Esophagus muscularis mucosa (tissue), 4 donors: ENCODE measurements around the gene CD40. TPM values are rescaled to one million over a fixed set of nuclear protein-coding genes. Genes with fewer than 3 reads are reported as not detected.

Experiments
- DNase-seq: peaks from one replicate; pipeline ENCODE4 v3.0.0-alpha.2; 2017; ENCODE audit errors: extremely low spot score
- H3K27ac ChIP-seq, 4 donors: fragments of 200-600 bp; sonication (generic); replicated peaks in 1 of 4; 1 replicate in 3 of 4; 2 replicates in 1 of 4; pipeline ENCODE4 v1.5.1; 2016 to 2019; ENCODE audit warnings: mild to moderate bottlenecking in 1 of 4
- H3K27me3 ChIP-seq, 4 donors: fragments of 200-600 bp; sonication (generic); one replicate each; pipeline versions ENCODE4 v1.5.1 to v1.6.0; 2016 to 2019
- H3K36me3 ChIP-seq, 4 donors: fragments of 200-600 bp; sonication (generic); one replicate each; pipeline ENCODE4 v1.5.1; 2016 to 2019
- H3K4me1 ChIP-seq, 4 donors: fragments of 200-600 bp; sonication (generic); one replicate each; pipeline ENCODE4 v1.5.1; 2016 to 2019
- H3K4me3 ChIP-seq, 4 donors: fragments of 200-600 bp; sonication (generic); 1 replicate in 2 of 4; 2 replicates in 2 of 4; pipeline ENCODE4 v1.5.1; 2016 to 2019; ENCODE audit warnings: mild to moderate bottlenecking in 4 of 4, moderate library complexity in 1 of 4
- H3K9me3 ChIP-seq, 4 donors: fragments of 200-600 bp; sonication (generic); 1 replicate in 3 of 4; 2 replicates in 1 of 4; pipeline ENCODE4 v1.5.1; 2016 to 2019
- EP300 ChIP-seq: sonication (generic); formaldehyde crosslinking; IDR thresholded peaks from one replicate; pipeline ENCODE4 v1.6.1; 2017; ENCODE audit warnings: antibody characterized with exemption
- POLR2A ChIP-seq: fragments of 450-650 bp; IDR thresholded peaks from one replicate; pipeline ENCODE4 v1.6.1; 2017; ENCODE audit warnings: antibody characterized with exemption, moderate library complexity, mild to moderate bottlenecking, low read depth
- POLR2AphosphoS5 ChIP-seq, 2 donors: sonication (generic); formaldehyde crosslinking; IDR thresholded peaks; one replicate each; pipeline ENCODE4 v1.6.1; 2017; ENCODE audit warnings: antibody characterized with exemption in 2 of 2
- whole genome bisulfite sequencing: methylation state at CpG from one replicate; pipeline ENCODE4 v1.1.5; 2018; 5-methylcytosine and 5-hydroxymethylcytosine counted together
- intact Hi-C: fragments of 100-400 bp; cut with DNase I; formaldehyde crosslinking; loops from one replicate; pipeline ENCODE4 v1.15.1; 2023
- total RNA-seq, 4 donors: library from RNA; depleted of rRNA; stranded (reverse); fragments of >200 nt; gene quantifications; one replicate each; pipeline versions ENCODE4 v1.1.0 to v1.2.1, GENCODE V29; 2016
- TF ChIP-seq, protein P1 (sequence below), 3 experiments: fragments of 200-600 bp in 2 of 3; fragments of 450-650 bp in 1 of 3; sonication (generic) in 2 of 3; IDR thresholded peaks; one replicate each; pipeline ENCODE4 v1.5.1; 2017 to 2019; ENCODE audit warnings: antibody characterized with exemption in 3 of 3, mild to moderate bottlenecking in 2 of 3, moderate library complexity in 1 of 3

Gene CD40
- total RNA-seq, 4 donors from 2014 or later, result 10.0 to 21.6 (median 16.9) TPM

DNA sequence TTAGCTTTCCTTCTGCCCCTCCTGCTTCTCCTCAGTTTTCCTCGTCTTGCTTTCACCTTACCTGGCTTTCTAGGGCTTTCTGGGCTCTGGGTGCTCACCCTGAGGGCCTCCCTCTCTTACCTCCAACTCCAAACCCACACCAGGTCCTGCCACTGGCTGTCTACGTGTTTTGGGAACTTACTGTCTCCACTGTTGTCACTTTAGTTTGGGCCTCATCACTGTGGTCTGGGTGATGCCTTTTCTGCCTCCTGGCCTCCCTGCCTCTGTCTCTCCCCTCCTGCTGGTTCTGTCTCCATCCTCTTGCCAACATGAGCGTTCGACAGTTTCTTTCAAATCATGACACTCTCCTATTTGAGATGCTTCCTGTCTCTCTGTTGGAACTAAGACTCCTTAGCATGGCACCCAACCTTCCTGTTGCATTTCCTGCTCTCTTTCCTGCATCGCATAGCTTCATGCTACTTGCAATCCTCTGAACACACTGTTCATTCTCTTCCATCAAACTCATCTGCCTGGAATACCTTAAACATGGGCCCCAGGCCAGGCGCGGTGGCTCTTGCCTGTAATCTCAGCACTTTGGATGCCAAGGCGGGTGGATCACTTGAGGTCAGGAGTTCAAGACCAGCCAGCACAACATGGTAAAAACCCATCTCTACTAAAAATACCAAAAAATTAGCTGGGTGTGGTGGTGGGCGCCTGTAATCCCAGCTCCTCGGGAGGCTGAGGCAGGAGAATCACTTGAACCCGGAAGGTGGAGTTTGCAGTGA lies 5.5 kb downstream of the CD40 start:
- Histone ChIP-seq H3K27me3 (peaks cover 0 to 4% (median 0%) of the 10 kb centered on the region in 4 donors), H3K4me1 (peaks cover 12 to 45% (median 31%) of the 10 kb centered on the region in 4 donors), H3K4me3 (no peak overlapping the region), H3K27ac (no peak overlapping the region), H3K36me3 (peaks cover 3 to 60% (median 26%) of the 10 kb centered on the region in 4 donors), H3K9me3 (no peaks in the 10 kb centered on the region)
- WGBS, result 93% methylated on average over 11 of the region's 11 CpGs
- TF ChIP-seq, protein P1, sequence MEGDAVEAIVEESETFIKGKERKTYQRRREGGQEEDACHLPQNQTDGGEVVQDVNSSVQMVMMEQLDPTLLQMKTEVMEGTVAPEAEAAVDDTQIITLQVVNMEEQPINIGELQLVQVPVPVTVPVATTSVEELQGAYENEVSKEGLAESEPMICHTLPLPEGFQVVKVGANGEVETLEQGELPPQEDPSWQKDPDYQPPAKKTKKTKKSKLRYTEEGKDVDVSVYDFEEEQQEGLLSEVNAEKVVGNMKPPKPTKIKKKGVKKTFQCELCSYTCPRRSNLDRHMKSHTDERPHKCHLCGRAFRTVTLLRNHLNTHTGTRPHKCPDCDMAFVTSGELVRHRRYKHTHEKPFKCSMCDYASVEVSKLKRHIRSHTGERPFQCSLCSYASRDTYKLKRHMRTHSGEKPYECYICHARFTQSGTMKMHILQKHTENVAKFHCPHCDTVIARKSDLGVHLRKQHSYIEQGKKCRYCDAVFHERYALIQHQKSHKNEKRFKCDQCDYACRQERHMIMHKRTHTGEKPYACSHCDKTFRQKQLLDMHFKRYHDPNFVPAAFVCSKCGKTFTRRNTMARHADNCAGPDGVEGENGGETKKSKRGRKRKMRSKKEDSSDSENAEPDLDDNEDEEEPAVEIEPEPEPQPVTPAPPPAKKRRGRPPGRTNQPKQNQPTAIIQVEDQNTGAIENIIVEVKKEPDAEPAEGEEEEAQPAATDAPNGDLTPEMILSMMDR (IDR thresholded peaks at IDR 0.05), result no peak
- no peak for TF ChIP-seq EP300
- TF ChIP-seq POLR2AphosphoS5 (IDR thresholded peaks at IDR 0.05), result no peak
- TF ChIP-seq POLR2A, result no peak
- no peak for DNase-seq
- intact Hi-C loops, result no loop called here

DNA sequence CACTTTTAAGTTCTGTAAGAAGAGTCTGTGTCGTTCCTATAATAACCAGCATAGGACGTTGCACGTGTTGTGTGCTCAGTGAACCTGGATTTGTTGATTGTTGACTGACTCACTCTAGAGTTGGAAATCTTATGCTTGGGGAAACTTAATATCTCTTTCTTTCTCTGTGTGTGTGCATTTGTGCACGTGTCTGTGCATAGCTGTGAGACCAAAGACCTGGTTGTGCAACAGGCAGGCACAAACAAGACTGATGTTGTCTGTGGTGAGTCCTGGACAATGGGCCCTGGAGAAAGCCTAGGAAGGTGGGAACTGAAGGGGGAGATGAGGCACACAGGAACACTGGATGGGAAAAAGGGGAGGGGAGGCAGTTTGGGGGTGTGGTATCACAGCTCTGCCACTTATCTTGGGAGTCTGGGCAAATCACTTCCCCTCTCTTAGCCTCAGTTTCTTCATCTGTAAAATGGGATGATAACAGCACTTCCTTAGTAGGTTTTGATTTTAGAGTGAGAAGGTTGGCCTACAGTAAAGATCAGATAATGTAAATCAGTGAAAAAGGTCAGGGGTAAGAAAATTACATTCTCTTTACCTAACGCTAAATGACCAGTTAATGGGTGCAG lies 8.4 kb downstream of the CD40 start:
- TF ChIP-seq POLR2AphosphoS5 (IDR thresholded peaks at IDR 0.05) (no peak), EP300 (no peak), POLR2A (no peak)
- TF ChIP-seq, protein P1 (IDR thresholded peaks at IDR 0.05), result no peak
- no peak for DNase-seq
- H3K9me3 ChIP-seq, result no peaks in the 10 kb centered on the region
- H3K27me3 ChIP-seq, result peaks cover 0 to 32% (median 0%) of the 10 kb centered on the region in 4 donors
- WGBS, result 71% methylated on average over 5 of the region's 5 CpGs
- no peak overlapping the region for H3K27ac ChIP-seq
- intact Hi-C loops, result no loop called here
- H3K4me1 ChIP-seq, result peaks cover 8 to 26% (median 15%) of the 10 kb centered on the region in 4 donors
- peaks cover 3 to 60% (median 26%) of the 10 kb centered on the region in 4 donors for H3K36me3 ChIP-seq
- H3K4me3 ChIP-seq, result no peak overlapping the region

GRCh38 chr20:46127396-46128010 lies 9.4 kb downstream of the CD40 start:
- Histone ChIP-seq H3K9me3 (no peaks in the 10 kb centered on the region), H3K4me3 (no peak overlapping the region), H3K4me1 (peaks cover 6 to 23% (median 12%) of the 10 kb centered on the region in 4 donors), H3K27ac (no peak overlapping the region), H3K36me3 (peaks cover 3 to 52% (median 23%) of the 10 kb centered on the region in 4 donors), H3K27me3 (peaks cover 0 to 41% (median 0%) of the 10 kb centered on the region in 4 donors)
- TF ChIP-seq EP300 (no peak), POLR2AphosphoS5 (IDR thresholded peaks at IDR 0.05) (no peak), POLR2A (no peak)
- TF ChIP-seq, protein P1 (IDR thresholded peaks at IDR 0.05), result no peak
- WGBS, result 90% methylated on average over 11 of the region's 11 CpGs
- intact Hi-C loops, result no loop called here
- no peak for DNase-seq

- Histone ChIP-seq H3K36me3 (peaks cover 0 to 42% (median 13%) of the 10 kb centered on the region in 4 donors), H3K27ac (no peak overlapping the region), H3K9me3 (no peaks in the 10 kb centered on the region), H3K4me3 (no peak overlapping the region), H3K27me3 (peaks cover 0 to 50% (median 0%) of the 10 kb centered on the region in 4 donors), H3K4me1 (peaks cover 9 to 24% (median 18%) of the 10 kb centered on the region in 4 donors)
- no peak for DNase-seq
- intact Hi-C loops, result no loop called here
- TF ChIP-seq, protein P1 (IDR thresholded peaks at IDR 0.05), result peak in 2 of 3 experiments; percentile 38 to 57
- TF ChIP-seq EP300 (no peak), POLR2A (no peak), POLR2AphosphoS5 (IDR thresholded peaks at IDR 0.05) (no peak)
- WGBS, result 26% methylated on average over 12 of the region's 16 CpGs
These were observed 10.4 kb downstream of the CD40 start for GRCh38 chr20:46128310-46129151.
